Endodermal cell (in vitro differentiated cells): Measurements from ENCODE around the gene SRD5A2. TPM values are rescaled to one million over a fixed set of nuclear protein-coding genes. Genes with fewer than 3 reads are reported as not detected.
"Not testable (repeated sequence)": the region's sequence is repeated elsewhere in the genome, so short reads cannot be mapped to it uniquely, and the experiment has no call there.

Source experiments
- DNase-seq: peaks from one replicate; pipeline ENCODE4 v3.0.0-alpha.2; 2017
- H3K27ac ChIP-seq: 2 replicates; pipeline ENCODE4 v1.5.1; 2013; ENCODE audit warnings: mild to moderate bottlenecking, low read depth, low read length, moderate library complexity
- H3K27me3 ChIP-seq: 2 replicates; pipeline ENCODE4 v1.6.1; 2013; ENCODE audit warnings: mild to moderate bottlenecking, low read length, moderate library complexity; ENCODE audit not compliant: insufficient read depth, control insufficient read depth, poor library complexity, severe bottlenecking
- H3K36me3 ChIP-seq: 2 replicates; pipeline ENCODE4 v1.7.0; 2013; ENCODE audit warnings: mild to moderate bottlenecking, low read length, moderate library complexity; ENCODE audit not compliant: control insufficient read depth, insufficient read depth
- H3K4me1 ChIP-seq: one replicate; pipeline ENCODE4 v1.7.0; 2013; ENCODE audit warnings: low read length; ENCODE audit not compliant: control insufficient read depth, insufficient read depth
- H3K4me3 ChIP-seq: 2 replicates; pipeline ENCODE4 v1.5.1; 2013; ENCODE audit warnings: mild to moderate bottlenecking, low read length, moderate library complexity
- H3K9ac ChIP-seq: 2 replicates; pipeline ENCODE4 v1.6.1; 2013; ENCODE audit warnings: mild to moderate bottlenecking, low read length, moderate library complexity; ENCODE audit not compliant: poor library complexity, severe bottlenecking; ENCODE audit errors: extremely low read depth
- H3K9me3 ChIP-seq: 2 replicates; pipeline ENCODE4 v1.6.1; 2013; ENCODE audit warnings: mild to moderate bottlenecking, low read length, moderate library complexity; ENCODE audit not compliant: control insufficient read depth
- H3K27ac Mint-ChIP-seq: 2 replicates; pipeline ENCODE4 v1.8.0; 2020; ENCODE audit warnings: mixed read lengths
- H3K27me3 Mint-ChIP-seq: 2 replicates; pipeline ENCODE4 v1.8.0; 2021; ENCODE audit warnings: mild to moderate bottlenecking, mixed read lengths; ENCODE audit not compliant: insufficient read depth
- H3K36me3 Mint-ChIP-seq: 2 replicates; pipeline ENCODE4 v1.8.0; 2020; ENCODE audit warnings: low read depth, mixed read lengths
- H3K4me1 Mint-ChIP-seq: 2 replicates; pipeline ENCODE4 v1.8.0; 2020; ENCODE audit warnings: mixed read lengths
- H3K4me3 Mint-ChIP-seq: 2 replicates; pipeline ENCODE4 v1.8.0; 2020; ENCODE audit warnings: mild to moderate bottlenecking, moderate library complexity, mixed read lengths
- H3K9me3 Mint-ChIP-seq: 2 replicates; pipeline ENCODE4 v1.8.0; 2020; ENCODE audit warnings: mild to moderate bottlenecking, mixed read lengths
- CTCF ChIP-seq: fragments of 200-600 bp; sonication (generic); conservative IDR thresholded peaks from 2 replicates; pipeline ENCODE4 v1.5.0; 2021; ENCODE audit warnings: antibody characterized with exemption, mild to moderate bottlenecking
- WGBS, 2 experiments: methylation state at CpG; one replicate each; pipeline versions ENCODE4 v1.1.5 to v1.1.7; 2013; ENCODE audit warnings: missing lambda C conversion rate in 2 of 2, mixed read lengths in 1 of 2; ENCODE audit not compliant: insufficient coverage in 1 of 2, insufficient read length in 1 of 2; 5-methylcytosine and 5-hydroxymethylcytosine counted together
- total RNA-seq, 2 donors: library from RNA; stranded (reverse); fragmentation: NEBNext Ultra II Directional in 1 of 2; extraction: Animal tissue kit (Norgen Biotek cat#: 25700) in 1 of 2; gene quantifications; 2 replicates in 1 of 2; 3 replicates in 1 of 2; pipeline ENCODE4 v1.2.1, GENCODE V29; 2021

SRD5A2 gene
- total RNA-seq, 2 donors from 2014 or later = 0.07 TPM; not detected in 1

GRCh38 chr2:31489339-31489738 is 91.4 kb downstream of the SRD5A2 start:
- H3K9me3 Mint-ChIP-seq, H3K36me3 ChIP-seq, H3K4me3 Mint-ChIP-seq, H3K27me3 Mint-ChIP-seq, H3K27ac ChIP-seq, H3K36me3 Mint-ChIP-seq, H3K9ac ChIP-seq, H3K4me1 Mint-ChIP-seq, H3K4me1 ChIP-seq, H3K27me3 ChIP-seq, H3K4me3 ChIP-seq, H3K9me3 ChIP-seq: not testable (repeated sequence)
- 9 to 55% methylated on average over 1 to 3 of the region's 3 CpGs for WGBS, 2 experiments
- DNase-seq = peak; percentile 95
- H3K27ac Mint-ChIP-seq = peak overlapping the region; percentile 64
- TF ChIP-seq CTCF = peak; percentile 60

GRCh38 chr2:31483246-31483645 is 97.5 kb downstream of the SRD5A2 start:
- H3K27ac Mint-ChIP-seq = no peak overlapping the region
- no peaks in the 10 kb centered on the region for H3K4me1 Mint-ChIP-seq
- H3K36me3 ChIP-seq = no peaks in the 10 kb centered on the region
- H3K36me3 Mint-ChIP-seq = no peaks in the 10 kb centered on the region
- H3K27me3 ChIP-seq = no peaks in the 10 kb centered on the region
- no peaks in the 10 kb centered on the region for H3K27me3 Mint-ChIP-seq
- no peaks in the 10 kb centered on the region for H3K9me3 ChIP-seq
- no peak overlapping the region for H3K4me3 Mint-ChIP-seq
- DNase-seq = no peak
- H3K4me1 ChIP-seq = no peaks in the 10 kb centered on the region
- no peak for TF ChIP-seq CTCF
- no peak overlapping the region for H3K27ac ChIP-seq
- no peaks in the 10 kb centered on the region for H3K9me3 Mint-ChIP-seq
- H3K4me3 ChIP-seq = no peak overlapping the region
- H3K9ac ChIP-seq = no peak overlapping the region
- WGBS, 2 experiments = 86% methylated on average over 2 of the region's 2 CpGs; no CpG with 5 or more reads in 1 of the 2 experiments

GRCh38 chr2:31476511-31477180 is 104.1 kb downstream of the SRD5A2 start:
- no peak for DNase-seq
- H3K36me3 Mint-ChIP-seq = no peaks in the 10 kb centered on the region
- H3K4me1 ChIP-seq = no peaks in the 10 kb centered on the region
- no peak overlapping the region for H3K9ac ChIP-seq
- H3K27ac Mint-ChIP-seq = no peak overlapping the region
- TF ChIP-seq CTCF = no peak
- no peaks in the 10 kb centered on the region for H3K36me3 ChIP-seq
- H3K4me1 Mint-ChIP-seq = no peaks in the 10 kb centered on the region
- H3K27me3 Mint-ChIP-seq = no peaks in the 10 kb centered on the region
- H3K4me3 Mint-ChIP-seq = no peak overlapping the region
- no peaks in the 10 kb centered on the region for H3K9me3 Mint-ChIP-seq
- no peaks in the 10 kb centered on the region for H3K9me3 ChIP-seq
- H3K27ac ChIP-seq = no peak overlapping the region
- no peak overlapping the region for H3K4me3 ChIP-seq
- H3K27me3 ChIP-seq = no peaks in the 10 kb centered on the region
- 88 to 89% methylated on average over 1 to 2 of the region's 2 CpGs for WGBS, 2 experiments
